Epithelial cell of proximal tubule (primary cell): ENCODE data around the gene KLHL42. TPM values are rescaled to one million over a fixed set of nuclear protein-coding genes. Genes with fewer than 3 reads are reported as not detected.

Source experiments
- DNase-seq: peaks from one replicate; pipeline ENCODE4 v3.0.0-alpha.2; 2011; ENCODE audit warnings: low read depth
- H3K4me3 ChIP-seq: 2 replicates; pipeline ENCODE4 v1.5.1; 2011; ENCODE audit warnings: low read depth, mild to moderate bottlenecking, low read length
- CTCF ChIP-seq: conservative IDR thresholded peaks from 2 replicates; pipeline ENCODE4 v1.5.1; 2012; ENCODE audit warnings: low read depth, mild to moderate bottlenecking, low read length
- total RNA-seq: library from RNA; depleted of rRNA; stranded (reverse); fragments of >200 nt; gene quantifications from 2 replicates; pipeline ENCODE4 v1.2.3, GENCODE V29; 2015

KLHL42 gene
- total RNA-seq, 1 donor from 2014 or later, result 16.9 TPM

DNA sequence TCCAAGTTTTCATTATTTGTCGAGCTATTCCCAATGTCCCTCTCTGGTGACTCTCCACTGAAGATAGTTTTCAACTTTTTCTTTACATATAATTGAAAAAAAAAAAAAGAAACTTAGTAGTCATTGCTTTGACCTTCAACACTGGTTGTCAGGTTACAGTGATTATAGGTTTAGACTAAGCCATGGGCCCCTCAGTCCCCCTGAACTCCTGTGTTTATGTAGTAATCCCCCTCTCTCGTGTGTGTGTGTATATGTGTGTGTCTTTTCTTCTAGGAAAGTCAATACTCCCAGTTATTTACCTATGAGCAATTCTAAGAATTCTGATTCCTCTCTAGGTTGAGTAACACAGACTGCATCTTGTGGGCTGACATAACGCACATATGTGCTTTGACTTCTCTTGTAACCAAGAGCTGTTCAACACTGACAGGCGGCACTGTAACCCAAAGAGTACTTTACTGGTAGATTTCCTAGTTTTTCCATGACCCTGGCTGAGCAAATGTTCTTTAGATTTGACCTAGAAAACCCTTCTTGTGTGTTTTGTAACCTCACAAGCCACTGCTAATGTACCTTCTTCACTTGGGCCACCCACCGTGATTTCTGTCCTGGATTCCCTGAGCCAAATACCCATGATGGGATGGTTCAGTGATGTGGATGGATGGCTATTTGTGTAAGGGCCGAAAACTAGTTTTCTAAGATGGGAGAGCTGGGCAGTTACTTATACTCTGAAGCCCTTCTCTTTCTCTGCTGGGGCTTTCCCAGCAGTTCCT is 15.0 kb downstream of the KLHL42 start:
- H3K4me3 ChIP-seq, result no peak overlapping the region
- DNase-seq, result no peak
- TF ChIP-seq CTCF, result no peak

DNA sequence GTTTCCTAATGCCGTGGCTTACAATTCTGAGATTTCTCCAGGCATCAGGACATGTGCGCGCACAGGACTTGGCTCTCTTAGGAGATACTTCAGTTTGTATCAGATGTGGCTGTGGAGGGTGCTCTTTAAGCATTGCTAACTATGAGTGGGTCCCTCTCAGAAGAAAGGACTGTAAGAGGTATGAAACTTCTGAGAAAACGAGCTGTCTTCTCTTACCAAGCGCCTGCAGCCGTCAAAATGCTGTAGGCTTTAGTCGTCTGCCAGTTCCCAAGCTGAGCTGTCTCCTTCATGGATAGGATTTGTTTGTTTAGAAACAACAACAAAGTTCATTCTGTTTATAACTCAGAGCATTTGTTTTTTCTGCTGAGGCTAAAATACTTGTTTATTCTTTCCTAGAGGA is 16.1 kb downstream of the KLHL42 start:
- TF ChIP-seq CTCF, result no peak
- H3K4me3 ChIP-seq, result no peak overlapping the region
- no peak for DNase-seq

DNA sequence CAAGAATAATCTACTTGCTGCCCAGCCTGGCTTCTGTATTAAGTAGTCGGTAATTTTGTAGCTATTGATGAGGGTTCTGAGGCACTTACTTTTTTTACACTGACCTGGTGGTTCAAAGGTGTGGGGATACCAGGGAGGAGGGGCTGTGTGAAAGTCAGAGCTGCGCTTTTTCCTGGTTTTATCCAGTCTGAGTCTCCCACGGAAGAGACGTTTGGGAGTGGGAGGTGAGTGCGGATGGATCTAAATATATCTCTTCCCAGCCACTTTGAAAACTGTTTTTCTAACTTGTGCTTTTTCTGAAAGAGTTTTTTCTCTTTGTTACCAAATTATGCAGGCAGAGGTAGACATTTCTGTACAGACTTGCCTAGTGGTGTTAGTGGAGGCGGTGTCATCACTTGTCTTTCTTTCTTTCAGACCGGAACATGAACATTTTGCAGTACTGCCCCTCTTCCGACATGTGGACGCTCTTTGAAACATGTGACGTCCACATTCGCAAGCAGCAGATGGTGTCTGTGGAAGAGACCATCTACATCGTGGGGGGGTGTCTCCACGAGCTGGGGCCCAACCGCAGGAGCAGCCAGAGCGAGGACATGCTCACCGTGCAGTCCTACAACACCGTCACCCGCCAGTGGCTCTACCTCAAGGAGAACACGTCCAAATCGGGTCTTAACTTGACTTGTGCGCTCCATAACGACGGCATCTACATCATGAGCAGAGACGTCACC is 17.4 kb downstream of the KLHL42 start:
- no peak overlapping the region for H3K4me3 ChIP-seq
- no peak for TF ChIP-seq CTCF
- no peak for DNase-seq

GRCh38 chr12:27800819-27801218 is 20.8 kb downstream of the KLHL42 start:
- no peak for DNase-seq
- TF ChIP-seq CTCF, result no peak
- no peak overlapping the region for H3K4me3 ChIP-seq

GRCh38 chr12:27801630-27802029 is 21.6 kb downstream of the KLHL42 start:
- H3K4me3 ChIP-seq, result no peak overlapping the region
- no peak for TF ChIP-seq CTCF
- DNase-seq, result no peak

GRCh38 chr12:27802511-27802910 is 22.5 kb downstream of the KLHL42 start:
- no peak for DNase-seq
- no peak for TF ChIP-seq CTCF
- H3K4me3 ChIP-seq, result no peak overlapping the region
